K562 (cell line): ENCODE measurements around the gene ABCC10. TPM values are rescaled to one million over a fixed set of nuclear protein-coding genes. Genes with fewer than 3 reads are reported as not detected.

Experiments used
- ATAC-seq: fragments of 200-7000 bp; cut with Tn5 transposase; 3 replicates; pipeline ENCODE4 v1.9.1; 2020; ENCODE audit warnings: moderate library complexity
- BruUV-seq: library from RNA; stranded (reverse); fragments of 400-500 nt; replicated peaks from 2 replicates; lab custom pipeline; 2021; lab: Mats Ljungman, UMichigan
- CTCF ChIA-PET: fragments of 300-600 bp; formaldehyde crosslinking; extraction: SDS; loops from one replicate; lab custom pipeline; 2021; ENCODE audit warnings: low intra/inter-chr PET ratio; lab: Yijun Ruan, JAX
- POLR2A ChIA-PET: fragments of 300-600, 350-650 bp; sonication (Branson Sonifier 250); formaldehyde crosslinking; extraction: SDS; loops from one replicate; lab custom pipeline; 2021; ENCODE audit warnings: antibody characterized with exemption, inconsistent platforms; lab: Yijun Ruan, JAX
- DNase-seq, 4 experiments: peaks; one replicate each; pipeline versions ENCODE4 v3.0.0 to v3.0.0-alpha.2; 2011 to 2018; ENCODE audit warnings: low spot score in 3 of 4, mixed read lengths in 3 of 4; ENCODE audit errors: extremely low read depth in 1 of 4
- FAIRE-seq: peaks from 2 replicates; lab custom pipeline; 2011; peaks lifted over from hg19 to GRCh38; lab: Jason Lieb, UNC
- H2AFZ ChIP-seq: 2 replicates; pipeline ENCODE4 v1.6.0; 2011; ENCODE audit warnings: low read depth, low read length, control low read depth, inconsistent platforms
- H3K27ac ChIP-seq: fragments of 200-600 bp; 3 replicates; pipeline ENCODE4 v1.8.0; 2011; ENCODE audit warnings: low read depth, mild to moderate bottlenecking, control low read depth, inconsistent platforms, low read length, moderate library complexity, mixed read lengths; ENCODE audit errors: extremely low read depth
- H3K27me3 ChIP-seq, 2 experiments: fragments of 300-600 bp in 1 of 2; 2 replicates in 1 of 2; 3 replicates in 1 of 2; pipeline versions ENCODE4 v1.6.0 to v1.8.0; 2011; ENCODE audit warnings: inconsistent platforms in 2 of 2, low read length in 2 of 2, mild to moderate bottlenecking in 1 of 2, mixed read lengths in 1 of 2, moderate library complexity in 1 of 2; ENCODE audit not compliant: control insufficient read depth in 2 of 2, insufficient read depth in 2 of 2
- H3K36me3 ChIP-seq: fragments of 300-600 bp; 3 replicates; pipeline ENCODE4 v1.8.0; 2011; ENCODE audit warnings: mild to moderate bottlenecking, low read length, inconsistent platforms; ENCODE audit not compliant: control insufficient read depth, insufficient read depth
- H3K4me1 ChIP-seq, 2 experiments: fragments of 200-600 bp in 1 of 2; replicated peaks in 1 of 2; 2 replicates in 1 of 2; 3 replicates in 1 of 2; pipeline versions ENCODE4 v1.5.1 to v1.8.0; 2011; ENCODE audit warnings: inconsistent platforms in 2 of 2, low read length in 2 of 2, mild to moderate bottlenecking in 1 of 2, mixed read lengths in 1 of 2, moderate library complexity in 1 of 2; ENCODE audit not compliant: control insufficient read depth in 2 of 2, insufficient read depth in 2 of 2
- H3K4me2 ChIP-seq: 2 replicates; pipeline ENCODE4 v1.6.1; 2011; ENCODE audit warnings: low read length, control low read depth, inconsistent platforms, mixed read lengths; ENCODE audit not compliant: insufficient read depth
- H3K4me3 ChIP-seq: fragments of 200-600 bp; sonication (generic), shearing (Covaris generic); 2 replicates; pipeline ENCODE4 v1.5.1; 2016; ENCODE audit warnings: control low read depth, inconsistent platforms
- H3K79me2 ChIP-seq: fragments of 200-600 bp; 3 replicates; pipeline ENCODE4 v1.8.0; 2011; ENCODE audit warnings: low read length, inconsistent platforms; ENCODE audit not compliant: control insufficient read depth, insufficient read depth
- H3K9ac ChIP-seq, 2 experiments: 2 replicates each; pipeline versions ENCODE4 v1.6.0 to v1.6.1; 2011; ENCODE audit warnings: low read depth in 2 of 2, low read length in 2 of 2, control low read depth in 1 of 2, inconsistent platforms in 1 of 2, mild to moderate bottlenecking in 1 of 2, mixed read lengths in 1 of 2; ENCODE audit not compliant: insufficient read depth in 1 of 2
- H3K9me1 ChIP-seq: one replicate; pipeline ENCODE4 v1.6.0; 2011; ENCODE audit warnings: inconsistent platforms, mild to moderate bottlenecking, low read length, moderate library complexity; ENCODE audit not compliant: control insufficient read depth, insufficient read depth
- H3K9me3 ChIP-seq: replicated peaks from 2 replicates; pipeline ENCODE4 v1.5.1; 2011; ENCODE audit warnings: low read depth, low read length, inconsistent platforms; ENCODE audit not compliant: control insufficient read depth, insufficient read depth
- H4K20me1 ChIP-seq: replicated peaks from 2 replicates; pipeline ENCODE4 v1.6.1; 2011; ENCODE audit warnings: low read length, inconsistent platforms, mixed read lengths; ENCODE audit not compliant: control insufficient read depth, insufficient read depth
- ARID3A ChIP-seq: IDR thresholded peaks from 2 replicates; pipeline ENCODE4 v1.6.1; 2012; ENCODE audit warnings: low read depth, low read length, improper control_type of control experiment, borderline replicate concordance
- FUS ChIP-seq: fragments of 200-400 bp; formaldehyde crosslinking; optimal IDR thresholded peaks from 2 replicates; pipeline ENCODE3; 2017; ENCODE audit warnings: low read depth, low read length
- HES1 ChIP-seq: fragments of 450-650 bp; IDR thresholded peaks from 2 replicates; pipeline ENCODE4 v1.6.1; 2016; ENCODE audit warnings: low read depth, mild to moderate bottlenecking, moderate library complexity
- KAT2B ChIP-seq: IDR thresholded peaks from one replicate; pipeline ENCODE4 v1.6.1; 2012; ENCODE audit warnings: low read depth, mild to moderate bottlenecking, control low read depth, inconsistent platforms, low read length, moderate library complexity
- PHB2 ChIP-seq: fragments of 450-650 bp; IDR thresholded peaks from 2 replicates; pipeline ENCODE4 v1.6.1; 2017; ENCODE audit warnings: low read depth
- RNF219 ChIP-seq: fragments of 250-450 bp; sonication (Bioruptor Pico); IDR thresholded peaks from 2 replicates; pipeline ENCODE4 v1.5.0; 2022; ENCODE audit warnings: mild to moderate bottlenecking
- SAP30 ChIP-seq: fragments of 200-600 bp; sonication (generic); IDR thresholded peaks from 2 replicates; pipeline ENCODE4 v1.6.1; 2012; ENCODE audit warnings: borderline replicate concordance, low read depth, mild to moderate bottlenecking, moderate library complexity, low read length, control low read depth, inconsistent platforms; ENCODE audit not compliant: insufficient read depth, poor library complexity, severe bottlenecking
- SIRT6 ChIP-seq: IDR thresholded peaks from one replicate; pipeline ENCODE4 v1.6.1; 2012; ENCODE audit warnings: low read depth, mild to moderate bottlenecking, control low read depth, inconsistent platforms, low read length, moderate library complexity
- SMAD3 ChIP-seq: fragments of 450-650 bp; formaldehyde crosslinking; conservative IDR thresholded peaks from 2 replicates; pipeline ENCODE4 v1.4.0; 2020; ENCODE audit warnings: mild to moderate bottlenecking
- SMARCE1 ChIP-seq: fragments of 450-650 bp; IDR thresholded peaks from 2 replicates; pipeline ENCODE4 v1.7.1; 2016; ENCODE audit warnings: mild to moderate bottlenecking
- TAF7 ChIP-seq: fragments of 450-650 bp; IDR thresholded peaks from 2 replicates; pipeline ENCODE4 v1.6.1; 2016; ENCODE audit warnings: missing genetic modification characterization, missing compliant biosample characterization
- TAL1 ChIP-seq: fragments of 450-650 bp; IDR thresholded peaks from 2 replicates; pipeline ENCODE4 v1.6.1; 2016; ENCODE audit warnings: mild to moderate bottlenecking
- ZBTB8A ChIP-seq: fragments of 450-650 bp; IDR thresholded peaks from 2 replicates; pipeline ENCODE4 v1.6.1; 2018; ENCODE audit warnings: mild to moderate bottlenecking, moderate library complexity; ENCODE audit not compliant: partially characterized antibody
- ZNF384 ChIP-seq: IDR thresholded peaks from 2 replicates; pipeline ENCODE4 v1.6.1; 2012; ENCODE audit warnings: low read depth, low read length, improper control_type of control experiment
- ZNF395 ChIP-seq: fragments of 200-800 bp; sonication (Bioruptor generic); IDR thresholded peaks from 2 replicates; pipeline ENCODE4 v1.6.1; 2017; ENCODE audit warnings: missing genetic modification characterization, missing compliant biosample characterization
- ZNF707 ChIP-seq: fragments of 250-450 bp; sonication (Bioruptor Pico); conservative IDR thresholded peaks from 2 replicates; pipeline ENCODE4 v1.8.0; 2022; ENCODE audit warnings: inconsistent platforms, mild to moderate bottlenecking, moderate library complexity
- ZSCAN32 ChIP-seq: fragments of 450-650 bp; formaldehyde crosslinking; IDR thresholded peaks from 2 replicates; pipeline ENCODE4 v1.4.0; 2020; ENCODE audit warnings: mild to moderate bottlenecking, moderate library complexity
- WGBS: fragments of 100-300 bp; shearing (Covaris generic); methylation state at CpG from one replicate; pipeline ENCODE4 v1.1.6; 2016; ENCODE audit warnings: low coverage, mixed read lengths; ENCODE audit not compliant: insufficient coverage; ENCODE audit errors: missing lambda C conversion rate; 5-methylcytosine and 5-hydroxymethylcytosine counted together
- in situ Hi-C: fragments of 300-500 bp; cut with MboI; formaldehyde crosslinking; loops from 4 replicates; pipeline ENCODE4 v1.15.0; 2018; ENCODE audit warnings: inconsistent platforms, mixed read lengths
- intact Hi-C: fragments of 100-400 bp; cut with micrococcal nuclease; formaldehyde crosslinking; loops from 2 replicates; pipeline ENCODE4 v1.14.2; 2022
- polyA plus RNA-seq, 8 experiments: library from polyadenylated mRNA; depleted of rRNA in 4 of 8; stranded (reverse) in 5 of 8; unstranded in 3 of 8; fragments of >200 nt; fragmentation: Nextera tagmentation in 2 of 8; fragmentation: Illumina TruSeq in 1 of 8; extraction: Ambion mirVana in 2 of 8; extraction: Trizol in 1 of 8; gene quantifications; 2 replicates each; pipeline versions ENCODE4 v1.2.1 to v1.2.3, GENCODE V29; 2011 to 2014; ENCODE audit warnings: inconsistent platforms in 1 of 8, missing spikeins in 1 of 8
- total RNA-seq, 7 experiments: library from RNA; depleted of rRNA in 6 of 7; stranded (reverse); fragments of >200 nt in 6 of 7; fragmentation: Illumina TruSeq in 2 of 7; extraction: Trizol in 2 of 7; gene quantifications; 2 replicates each; pipeline versions ENCODE4 v1.2.1 to v1.2.3, GENCODE V29; 2011 to 2021; ENCODE audit warnings: low replicate concordance in 1 of 7

ABCC10 gene
- total and polyA plus RNA-seq, 9 of the 15 experiments (the other 6 are each of a cell fraction or from before 2014, with no cell fraction given), result 2.4 to 29.1 (median 13.7) TPM

- H3K27ac ChIP-seq, result no peak overlapping the region
- ATAC-seq, result no peak
- in situ Hi-C loops (no loop called here), intact Hi-C loops (no loop called here)
- peaks cover 0 to 6% of the 10 kb centered on the region in 2 experiments; a peak in 1 of 5 replicates for H3K4me1 ChIP-seq
- no peak for FAIRE-seq
- CTCF ChIA-PET, result no interaction called here
- no TSS peak for BruUV-seq
- no peak overlapping the region for H3K4me3 ChIP-seq
- no peaks in the 10 kb centered on the region for H3K36me3 ChIP-seq
- H3K27me3 ChIP-seq, result peaks cover 14 to 32% of the 10 kb centered on the region in 2 experiments; a peak in 4 of 5 replicates
- H3K9me3 ChIP-seq, result no peaks in the 10 kb centered on the region
- no peak overlapping the region for H3K9ac ChIP-seq
- H3K79me2 ChIP-seq, result no peaks in the 10 kb centered on the region
- no peaks in the 10 kb centered on the region for H4K20me1 ChIP-seq
- H3K9me1 ChIP-seq, result no peaks in the 10 kb centered on the region
- no peak overlapping the region for H2AFZ ChIP-seq
- 11% methylated on average over 4 of the region's 4 CpGs for WGBS
- POLR2A ChIA-PET, result interaction anchor here (1.0 kb wide), 2 partner anchors 10 to 24 kb away, joined by 3 read pairs; no protein-coding TSS in a partner anchor
- H3K4me2 ChIP-seq, result no peak overlapping the region
- no peak for DNase-seq
- TF ChIP-seq ZNF707 (CRISPR knock-in tag) (no peak), RNF219 (no peak), TAL1 (no peak), ZNF384 (no peak), SMARCE1 (no peak), PHB2 (no peak), ZSCAN32 (no peak), KAT2B (no peak), FUS (no peak), HES1 (no peak), SIRT6 (no peak), TAF7 (tag) (no peak), ARID3A (no peak), SAP30 (no peak), ZBTB8A (no peak), SMAD3 (no peak), ZNF395 (CRISPR knock-in tag) (no peak)
Measured at GRCh38 chr6:43408259-43408658, 19.1 kb upstream of the ABCC10 start.
